Lower leg skin (tissue), 3 donors: ENCODE data around the gene MACF1.

ENCODE experiments used
- POLR2A ChIP-seq, 2 donors: fragments of 450-650 bp; IDR thresholded peaks; one replicate each; pipeline ENCODE4 v1.6.1; 2016 to 2017; ENCODE audit warnings: antibody characterized with exemption in 2 of 2, mild to moderate bottlenecking in 1 of 2, moderate library complexity in 1 of 2
- TF ChIP-seq, protein P1 (sequence below), 3 donors: fragments of 450-650 bp; IDR thresholded peaks; one replicate each; pipeline ENCODE4 v1.5.1; 2016; ENCODE audit warnings: antibody characterized with exemption in 3 of 3, mild to moderate bottlenecking in 3 of 3, moderate library complexity in 2 of 3

GRCh38 chr1:39378377-39378776, 173.9 kb downstream of the MACF1 start:
- TF ChIP-seq, protein P1, sequence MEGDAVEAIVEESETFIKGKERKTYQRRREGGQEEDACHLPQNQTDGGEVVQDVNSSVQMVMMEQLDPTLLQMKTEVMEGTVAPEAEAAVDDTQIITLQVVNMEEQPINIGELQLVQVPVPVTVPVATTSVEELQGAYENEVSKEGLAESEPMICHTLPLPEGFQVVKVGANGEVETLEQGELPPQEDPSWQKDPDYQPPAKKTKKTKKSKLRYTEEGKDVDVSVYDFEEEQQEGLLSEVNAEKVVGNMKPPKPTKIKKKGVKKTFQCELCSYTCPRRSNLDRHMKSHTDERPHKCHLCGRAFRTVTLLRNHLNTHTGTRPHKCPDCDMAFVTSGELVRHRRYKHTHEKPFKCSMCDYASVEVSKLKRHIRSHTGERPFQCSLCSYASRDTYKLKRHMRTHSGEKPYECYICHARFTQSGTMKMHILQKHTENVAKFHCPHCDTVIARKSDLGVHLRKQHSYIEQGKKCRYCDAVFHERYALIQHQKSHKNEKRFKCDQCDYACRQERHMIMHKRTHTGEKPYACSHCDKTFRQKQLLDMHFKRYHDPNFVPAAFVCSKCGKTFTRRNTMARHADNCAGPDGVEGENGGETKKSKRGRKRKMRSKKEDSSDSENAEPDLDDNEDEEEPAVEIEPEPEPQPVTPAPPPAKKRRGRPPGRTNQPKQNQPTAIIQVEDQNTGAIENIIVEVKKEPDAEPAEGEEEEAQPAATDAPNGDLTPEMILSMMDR (IDR thresholded peaks at IDR 0.05): no peak
- TF ChIP-seq POLR2A (IDR thresholded peaks at IDR 0.05): no peak
